GM23338 (cell line): Measurements from ENCODE around the gene ST3GAL4. TPM values are rescaled to one million over a fixed set of nuclear protein-coding genes. Genes with fewer than 3 reads are reported as not detected.
A peak's percentile ranks its signal among the peaks of the same experiment; 100 is the strongest.

Experiments
- ATAC-seq: fragments of 200-7000 bp; cut with Tn5 transposase; 3 replicates; pipeline ENCODE4 v1.9.1; 2020
- DNase-seq: peaks from one replicate; pipeline ENCODE4 v3.0.0-alpha.2; 2015; ENCODE audit warnings: low spot score
- H2AFZ ChIP-seq: fragments of 200-600 bp; sonication (generic); 2 replicates; pipeline ENCODE4 v1.8.0; 2016; ENCODE audit warnings: antibody characterized with exemption, mild to moderate bottlenecking, moderate library complexity
- H3F3A ChIP-seq: fragments of 200-600 bp; sonication (generic); replicated peaks from 2 replicates; pipeline ENCODE4 v1.8.0; 2017; ENCODE audit warnings: antibody characterized with exemption, mixed run types, low read depth
- H3K27ac ChIP-seq: fragments of 200-600 bp; sonication (generic); 2 replicates; pipeline ENCODE4 v1.6.1; 2016; ENCODE audit warnings: low read depth
- H3K27me3 ChIP-seq: fragments of 200-600 bp; sonication (generic); 2 replicates; pipeline ENCODE4 v1.8.0; 2016; ENCODE audit warnings: mild to moderate bottlenecking, mixed run types, moderate library complexity; ENCODE audit not compliant: insufficient read depth
- H3K36me3 ChIP-seq: fragments of 200-600 bp; sonication (generic); 2 replicates; pipeline ENCODE4 v1.8.0; 2016; ENCODE audit warnings: mild to moderate bottlenecking; ENCODE audit not compliant: insufficient read depth
- H3K4me1 ChIP-seq: fragments of 200-600 bp; sonication (generic); 2 replicates; pipeline ENCODE4 v1.8.0; 2016; ENCODE audit warnings: mild to moderate bottlenecking, moderate library complexity; ENCODE audit not compliant: insufficient read depth
- H3K4me2 ChIP-seq: fragments of 200-600 bp; sonication (generic); 2 replicates; pipeline ENCODE4 v1.7.1; 2017; ENCODE audit warnings: mixed run types
- H3K4me3 ChIP-seq: fragments of 200-600 bp; sonication (generic); 2 replicates; pipeline ENCODE4 v1.6.1; 2016; ENCODE audit warnings: mixed run types
- H3K79me2 ChIP-seq: fragments of 200-600 bp; sonication (generic); replicated peaks from 2 replicates; pipeline ENCODE4 v1.8.0; 2017; ENCODE audit warnings: mild to moderate bottlenecking; ENCODE audit not compliant: insufficient read depth
- H3K9me2 ChIP-seq: fragments of 200-600 bp; sonication (generic); 2 replicates; pipeline ENCODE4 v1.8.0; 2017; ENCODE audit not compliant: insufficient read depth
- H4K20me1 ChIP-seq: fragments of 200-600 bp; sonication (generic); replicated peaks from 2 replicates; pipeline ENCODE4 v1.8.0; 2017; ENCODE audit warnings: mild to moderate bottlenecking; ENCODE audit not compliant: insufficient read depth
- H3K27ac Mint-ChIP-seq: 2 replicates; pipeline ENCODE4 v1.8.0; 2020; ENCODE audit warnings: inconsistent platforms, mild to moderate bottlenecking, moderate library complexity, mixed read lengths
- H3K27me3 Mint-ChIP-seq: 3 replicates; pipeline ENCODE4 v1.8.0; 2022; ENCODE audit warnings: low read depth, mild to moderate bottlenecking, moderate library complexity, mixed read lengths, inconsistent platforms; ENCODE audit not compliant: insufficient read depth, poor library complexity
- H3K36me3 Mint-ChIP-seq: 3 replicates; pipeline ENCODE4 v1.8.0; 2021; ENCODE audit warnings: low read depth, mild to moderate bottlenecking, inconsistent platforms, moderate library complexity, mixed read lengths
- H3K4me1 Mint-ChIP-seq: 3 replicates; pipeline ENCODE4 v1.8.0; 2020; ENCODE audit warnings: mild to moderate bottlenecking, inconsistent platforms, mixed read lengths
- H3K4me3 Mint-ChIP-seq: 3 replicates; pipeline ENCODE4 v1.8.0; 2021; ENCODE audit warnings: moderate library complexity, mild to moderate bottlenecking, inconsistent platforms, mixed read lengths
- H3K9me3 Mint-ChIP-seq: 3 replicates; pipeline ENCODE4 v1.8.0; 2020; ENCODE audit warnings: moderate library complexity, mild to moderate bottlenecking, inconsistent platforms, mixed read lengths
- CREB1 ChIP-seq: fragments of 250-450 bp; sonication (Bioruptor Pico); IDR thresholded peaks from 2 replicates; pipeline ENCODE4 v1.5.0; 2020; ENCODE audit warnings: low read depth, mild to moderate bottlenecking, moderate library complexity
- EZH2 ChIP-seq: fragments of 200-600 bp; sonication (generic); IDR thresholded peaks from one replicate; pipeline ENCODE4 v1.8.0; 2017; ENCODE audit warnings: antibody characterized with exemption, mild to moderate bottlenecking, low read depth; ENCODE audit not compliant: unreplicated experiment
- EZH2phosphoT487 ChIP-seq: fragments of 200-600 bp; sonication (generic); IDR thresholded peaks from one replicate; pipeline ENCODE4 v1.8.1; 2018; ENCODE audit warnings: antibody characterized with exemption; ENCODE audit not compliant: unreplicated experiment
- JUNB ChIP-seq: IDR thresholded peaks from one replicate; pipeline ENCODE4 v1.6.1; 2016; ENCODE audit warnings: antibody characterized with exemption; ENCODE audit not compliant: unreplicated experiment
- NANOG ChIP-seq: IDR thresholded peaks from 2 replicates; pipeline ENCODE4 v1.6.1; 2016; ENCODE audit warnings: antibody characterized with exemption, borderline replicate concordance
- STAT1 ChIP-seq: IDR thresholded peaks from one replicate; pipeline ENCODE4 v1.6.1; 2016; ENCODE audit warnings: antibody characterized with exemption; ENCODE audit not compliant: unreplicated experiment
- ZNF114 ChIP-seq: fragments of 250-450 bp; sonication (Bioruptor Pico); IDR thresholded peaks from 2 replicates; pipeline ENCODE4 v1.5.0; 2020; ENCODE audit warnings: mild to moderate bottlenecking, moderate library complexity
- polyA plus RNA-seq: library from polyadenylated mRNA; unstranded; fragments of >200 nt; fragmentation: Nextera tagmentation; extraction: Ambion mirVana; gene quantifications from 2 replicates; pipeline ENCODE4 v1.2.1, GENCODE V29; 2016
- total RNA-seq: library from RNA; depleted of rRNA; stranded (reverse); fragments of >200 nt; shearing (Covaris generic); gene quantifications from 2 replicates; pipeline ENCODE4 v1.2.3, GENCODE V29; 2014
- TF ChIP-seq, protein P1 (sequence below): IDR thresholded peaks from one replicate; pipeline ENCODE4 v1.6.1; 2018; ENCODE audit warnings: antibody characterized with exemption; ENCODE audit not compliant: unreplicated experiment
- TF ChIP-seq, protein P2 (sequence below): fragments of 250-450 bp; sonication (Bioruptor Pico); IDR thresholded peaks from 2 replicates; pipeline ENCODE4 v1.5.0; 2020; ENCODE audit warnings: mild to moderate bottlenecking, moderate library complexity
- TF ChIP-seq, protein P3 (sequence below): IDR thresholded peaks from 2 replicates; pipeline ENCODE4 v1.6.1; 2016; ENCODE audit warnings: antibody characterized with exemption
- TF ChIP-seq, protein P4 (sequence below), 2 experiments: fragments of 200-600 bp in 1 of 2; sonication (generic) in 1 of 2; conservative IDR thresholded peaks; 2 replicates each; pipeline versions ENCODE4 v1.5.1 to v1.6.1; 2016 to 2017; ENCODE audit warnings: antibody characterized with exemption in 2 of 2, low read depth in 2 of 2, mild to moderate bottlenecking in 2 of 2, moderate library complexity in 1 of 2

ST3GAL4 gene
- total and polyA plus RNA-seq, 2 experiments from 2014 or later, result 10.1 to 28.0 TPM

DNA sequence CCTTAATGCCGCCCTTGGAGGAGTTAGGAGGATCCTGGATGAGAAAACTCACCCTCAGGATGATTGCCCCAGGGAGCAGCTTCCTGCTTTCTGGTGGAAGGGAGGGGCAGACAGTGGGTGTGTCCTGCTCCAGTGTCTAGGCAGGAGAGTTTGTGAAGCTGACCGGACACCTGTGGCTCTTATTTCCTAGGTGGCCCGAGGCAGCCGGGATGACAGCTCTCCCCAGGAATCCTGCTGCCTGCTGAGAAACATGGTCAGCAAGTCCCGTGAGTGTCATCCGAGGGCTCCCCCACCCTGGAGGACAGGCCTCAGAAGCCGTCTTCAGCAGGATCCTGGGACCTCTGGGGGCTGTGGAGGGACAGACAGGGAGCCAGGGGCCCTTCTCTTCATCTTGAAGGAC lies 50.4 kb downstream of the ST3GAL4 start:
- H3K4me1 Mint-ChIP-seq, result peaks cover 26% of the 10 kb centered on the region
- Histone ChIP-seq H4K20me1 (no peaks in the 10 kb centered on the region), H3K4me2 (no peak overlapping the region), H3K27ac (no peak overlapping the region), H3F3A (0 out of 2 replicates have a peak, but pooled peaks cover 3% of the 10 kb centered on the region), H3K79me2 (no peaks in the 10 kb centered on the region), H3K9me2 (no peaks in the 10 kb centered on the region), H3K27me3 (no peaks in the 10 kb centered on the region), H3K4me3 (no peak overlapping the region), H3K4me1 (peaks cover 16% of the 10 kb centered on the region), H3K36me3 (no peaks in the 10 kb centered on the region), H2AFZ (no peak overlapping the region)
- no peak overlapping the region for H3K4me3 Mint-ChIP-seq
- TF ChIP-seq NANOG (no peak), JUNB (no peak), EZH2 (no peak), ZNF114 (CRISPR knock-in tag) (no peak), STAT1 (no peak), EZH2phosphoT487 (no peak), CREB1 (CRISPR knock-in tag) (no peak)
- TF ChIP-seq, protein P1, sequence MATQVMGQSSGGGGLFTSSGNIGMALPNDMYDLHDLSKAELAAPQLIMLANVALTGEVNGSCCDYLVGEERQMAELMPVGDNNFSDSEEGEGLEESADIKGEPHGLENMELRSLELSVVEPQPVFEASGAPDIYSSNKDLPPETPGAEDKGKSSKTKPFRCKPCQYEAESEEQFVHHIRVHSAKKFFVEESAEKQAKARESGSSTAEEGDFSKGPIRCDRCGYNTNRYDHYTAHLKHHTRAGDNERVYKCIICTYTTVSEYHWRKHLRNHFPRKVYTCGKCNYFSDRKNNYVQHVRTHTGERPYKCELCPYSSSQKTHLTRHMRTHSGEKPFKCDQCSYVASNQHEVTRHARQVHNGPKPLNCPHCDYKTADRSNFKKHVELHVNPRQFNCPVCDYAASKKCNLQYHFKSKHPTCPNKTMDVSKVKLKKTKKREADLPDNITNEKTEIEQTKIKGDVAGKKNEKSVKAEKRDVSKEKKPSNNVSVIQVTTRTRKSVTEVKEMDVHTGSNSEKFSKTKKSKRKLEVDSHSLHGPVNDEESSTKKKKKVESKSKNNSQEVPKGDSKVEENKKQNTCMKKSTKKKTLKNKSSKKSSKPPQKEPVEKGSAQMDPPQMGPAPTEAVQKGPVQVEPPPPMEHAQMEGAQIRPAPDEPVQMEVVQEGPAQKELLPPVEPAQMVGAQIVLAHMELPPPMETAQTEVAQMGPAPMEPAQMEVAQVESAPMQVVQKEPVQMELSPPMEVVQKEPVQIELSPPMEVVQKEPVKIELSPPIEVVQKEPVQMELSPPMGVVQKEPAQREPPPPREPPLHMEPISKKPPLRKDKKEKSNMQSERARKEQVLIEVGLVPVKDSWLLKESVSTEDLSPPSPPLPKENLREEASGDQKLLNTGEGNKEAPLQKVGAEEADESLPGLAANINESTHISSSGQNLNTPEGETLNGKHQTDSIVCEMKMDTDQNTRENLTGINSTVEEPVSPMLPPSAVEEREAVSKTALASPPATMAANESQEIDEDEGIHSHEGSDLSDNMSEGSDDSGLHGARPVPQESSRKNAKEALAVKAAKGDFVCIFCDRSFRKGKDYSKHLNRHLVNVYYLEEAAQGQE, result no peak
- TF ChIP-seq, protein P2, sequence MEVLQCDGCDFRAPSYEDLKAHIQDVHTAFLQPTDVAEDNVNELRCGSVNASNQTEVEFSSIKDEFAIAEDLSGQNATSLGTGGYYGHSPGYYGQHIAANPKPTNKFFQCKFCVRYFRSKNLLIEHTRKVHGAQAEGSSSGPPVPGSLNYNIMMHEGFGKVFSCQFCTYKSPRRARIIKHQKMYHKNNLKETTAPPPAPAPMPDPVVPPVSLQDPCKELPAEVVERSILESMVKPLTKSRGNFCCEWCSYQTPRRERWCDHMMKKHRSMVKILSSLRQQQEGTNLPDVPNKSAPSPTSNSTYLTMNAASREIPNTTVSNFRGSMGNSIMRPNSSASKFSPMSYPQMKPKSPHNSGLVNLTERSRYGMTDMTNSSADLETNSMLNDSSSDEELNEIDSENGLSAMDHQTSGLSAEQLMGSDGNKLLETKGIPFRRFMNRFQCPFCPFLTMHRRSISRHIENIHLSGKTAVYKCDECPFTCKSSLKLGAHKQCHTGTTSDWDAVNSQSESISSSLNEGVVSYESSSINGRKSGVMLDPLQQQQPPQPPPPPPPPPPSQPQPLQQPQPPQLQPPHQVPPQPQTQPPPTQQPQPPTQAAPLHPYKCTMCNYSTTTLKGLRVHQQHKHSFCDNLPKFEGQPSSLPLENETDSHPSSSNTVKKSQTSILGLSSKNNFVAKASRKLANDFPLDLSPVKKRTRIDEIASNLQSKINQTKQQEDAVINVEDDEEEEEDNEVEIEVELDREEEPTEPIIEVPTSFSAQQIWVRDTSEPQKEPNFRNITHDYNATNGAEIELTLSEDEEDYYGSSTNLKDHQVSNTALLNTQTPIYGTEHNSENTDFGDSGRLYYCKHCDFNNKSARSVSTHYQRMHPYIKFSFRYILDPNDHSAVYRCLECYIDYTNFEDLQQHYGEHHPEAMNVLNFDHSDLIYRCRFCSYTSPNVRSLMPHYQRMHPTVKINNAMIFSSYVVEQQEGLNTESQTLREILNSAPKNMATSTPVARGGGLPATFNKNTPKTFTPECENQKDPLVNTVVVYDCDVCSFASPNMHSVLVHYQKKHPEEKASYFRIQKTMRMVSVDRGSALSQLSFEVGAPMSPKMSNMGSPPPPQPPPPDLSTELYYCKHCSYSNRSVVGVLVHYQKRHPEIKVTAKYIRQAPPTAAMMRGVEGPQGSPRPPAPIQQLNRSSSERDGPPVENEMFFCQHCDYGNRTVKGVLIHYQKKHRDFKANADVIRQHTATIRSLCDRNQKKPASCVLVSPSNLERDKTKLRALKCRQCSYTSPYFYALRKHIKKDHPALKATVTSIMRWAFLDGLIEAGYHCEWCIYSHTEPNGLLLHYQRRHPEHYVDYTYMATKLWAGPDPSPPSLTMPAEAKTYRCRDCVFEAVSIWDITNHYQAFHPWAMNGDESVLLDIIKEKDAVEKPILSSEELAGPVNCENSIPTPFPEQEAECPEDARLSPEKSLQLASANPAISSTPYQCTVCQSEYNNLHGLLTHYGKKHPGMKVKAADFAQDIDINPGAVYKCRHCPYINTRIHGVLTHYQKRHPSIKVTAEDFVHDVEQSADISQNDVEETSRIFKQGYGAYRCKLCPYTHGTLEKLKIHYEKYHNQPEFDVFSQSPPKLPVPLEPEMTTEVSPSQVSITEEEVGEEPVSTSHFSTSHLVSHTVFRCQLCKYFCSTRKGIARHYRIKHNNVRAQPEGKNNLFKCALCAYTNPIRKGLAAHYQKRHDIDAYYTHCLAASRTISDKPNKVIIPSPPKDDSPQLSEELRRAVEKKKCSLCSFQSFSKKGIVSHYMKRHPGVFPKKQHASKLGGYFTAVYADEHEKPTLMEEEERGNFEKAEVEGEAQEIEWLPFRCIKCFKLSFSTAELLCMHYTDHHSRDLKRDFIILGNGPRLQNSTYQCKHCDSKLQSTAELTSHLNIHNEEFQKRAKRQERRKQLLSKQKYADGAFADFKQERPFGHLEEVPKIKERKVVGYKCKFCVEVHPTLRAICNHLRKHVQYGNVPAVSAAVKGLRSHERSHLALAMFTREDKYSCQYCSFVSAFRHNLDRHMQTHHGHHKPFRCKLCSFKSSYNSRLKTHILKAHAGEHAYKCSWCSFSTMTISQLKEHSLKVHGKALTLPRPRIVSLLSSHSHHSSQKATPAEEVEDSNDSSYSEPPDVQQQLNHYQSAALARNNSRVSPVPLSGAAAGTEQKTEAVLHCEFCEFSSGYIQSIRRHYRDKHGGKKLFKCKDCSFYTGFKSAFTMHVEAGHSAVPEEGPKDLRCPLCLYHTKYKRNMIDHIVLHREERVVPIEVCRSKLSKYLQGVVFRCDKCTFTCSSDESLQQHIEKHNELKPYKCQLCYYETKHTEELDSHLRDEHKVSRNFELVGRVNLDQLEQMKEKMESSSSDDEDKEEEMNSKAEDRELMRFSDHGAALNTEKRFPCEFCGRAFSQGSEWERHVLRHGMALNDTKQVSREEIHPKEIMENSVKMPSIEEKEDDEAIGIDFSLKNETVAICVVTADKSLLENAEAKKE (CRISPR knock-in tag), result no peak
- TF ChIP-seq, protein P3, sequence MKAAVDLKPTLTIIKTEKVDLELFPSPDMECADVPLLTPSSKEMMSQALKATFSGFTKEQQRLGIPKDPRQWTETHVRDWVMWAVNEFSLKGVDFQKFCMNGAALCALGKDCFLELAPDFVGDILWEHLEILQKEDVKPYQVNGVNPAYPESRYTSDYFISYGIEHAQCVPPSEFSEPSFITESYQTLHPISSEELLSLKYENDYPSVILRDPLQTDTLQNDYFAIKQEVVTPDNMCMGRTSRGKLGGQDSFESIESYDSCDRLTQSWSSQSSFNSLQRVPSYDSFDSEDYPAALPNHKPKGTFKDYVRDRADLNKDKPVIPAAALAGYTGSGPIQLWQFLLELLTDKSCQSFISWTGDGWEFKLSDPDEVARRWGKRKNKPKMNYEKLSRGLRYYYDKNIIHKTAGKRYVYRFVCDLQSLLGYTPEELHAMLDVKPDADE, result no peak
- TF ChIP-seq, protein P4, sequence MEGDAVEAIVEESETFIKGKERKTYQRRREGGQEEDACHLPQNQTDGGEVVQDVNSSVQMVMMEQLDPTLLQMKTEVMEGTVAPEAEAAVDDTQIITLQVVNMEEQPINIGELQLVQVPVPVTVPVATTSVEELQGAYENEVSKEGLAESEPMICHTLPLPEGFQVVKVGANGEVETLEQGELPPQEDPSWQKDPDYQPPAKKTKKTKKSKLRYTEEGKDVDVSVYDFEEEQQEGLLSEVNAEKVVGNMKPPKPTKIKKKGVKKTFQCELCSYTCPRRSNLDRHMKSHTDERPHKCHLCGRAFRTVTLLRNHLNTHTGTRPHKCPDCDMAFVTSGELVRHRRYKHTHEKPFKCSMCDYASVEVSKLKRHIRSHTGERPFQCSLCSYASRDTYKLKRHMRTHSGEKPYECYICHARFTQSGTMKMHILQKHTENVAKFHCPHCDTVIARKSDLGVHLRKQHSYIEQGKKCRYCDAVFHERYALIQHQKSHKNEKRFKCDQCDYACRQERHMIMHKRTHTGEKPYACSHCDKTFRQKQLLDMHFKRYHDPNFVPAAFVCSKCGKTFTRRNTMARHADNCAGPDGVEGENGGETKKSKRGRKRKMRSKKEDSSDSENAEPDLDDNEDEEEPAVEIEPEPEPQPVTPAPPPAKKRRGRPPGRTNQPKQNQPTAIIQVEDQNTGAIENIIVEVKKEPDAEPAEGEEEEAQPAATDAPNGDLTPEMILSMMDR (conservative IDR thresholded peaks at IDR 0.05; ENCODE audit: low read depth in 2 of 2), result no peak
- peak overlapping the region; percentile 65; the same call in 1 of the 2 replicates for H3K27ac Mint-ChIP-seq
- peaks cover 18% of the 10 kb centered on the region; the same call in 2 of the 3 replicates for H3K36me3 Mint-ChIP-seq
- H3K9me3 Mint-ChIP-seq, result no peaks in the 10 kb centered on the region
- ATAC-seq (no peak), DNase-seq (no peak)
- H3K27me3 Mint-ChIP-seq, result peaks cover 7% of the 10 kb centered on the region
